GM23338 (cell line): ENCODE measurements around the gene CLDN2. TPM values are rescaled to one million over a fixed set of nuclear protein-coding genes. Genes with fewer than 3 reads are reported as not detected.

Experiments used
- ATAC-seq: fragments of 200-7000 bp; cut with Tn5 transposase; 3 replicates; pipeline ENCODE4 v1.9.1; 2020
- DNase-seq: peaks from one replicate; pipeline ENCODE4 v3.0.0-alpha.2; 2015; ENCODE audit warnings: low spot score
- H2AFZ ChIP-seq: fragments of 200-600 bp; sonication (generic); 2 replicates; pipeline ENCODE4 v1.8.0; 2016; ENCODE audit warnings: antibody characterized with exemption, mild to moderate bottlenecking, moderate library complexity
- H3F3A ChIP-seq: fragments of 200-600 bp; sonication (generic); replicated peaks from 2 replicates; pipeline ENCODE4 v1.8.0; 2017; ENCODE audit warnings: antibody characterized with exemption, mixed run types, low read depth
- H3K27ac ChIP-seq: fragments of 200-600 bp; sonication (generic); 2 replicates; pipeline ENCODE4 v1.6.1; 2016; ENCODE audit warnings: low read depth
- H3K27me3 ChIP-seq: fragments of 200-600 bp; sonication (generic); 2 replicates; pipeline ENCODE4 v1.8.0; 2016; ENCODE audit warnings: mild to moderate bottlenecking, mixed run types, moderate library complexity; ENCODE audit not compliant: insufficient read depth
- H3K36me3 ChIP-seq: fragments of 200-600 bp; sonication (generic); 2 replicates; pipeline ENCODE4 v1.8.0; 2016; ENCODE audit warnings: mild to moderate bottlenecking; ENCODE audit not compliant: insufficient read depth
- H3K4me1 ChIP-seq: fragments of 200-600 bp; sonication (generic); 2 replicates; pipeline ENCODE4 v1.8.0; 2016; ENCODE audit warnings: mild to moderate bottlenecking, moderate library complexity; ENCODE audit not compliant: insufficient read depth
- H3K4me2 ChIP-seq: fragments of 200-600 bp; sonication (generic); 2 replicates; pipeline ENCODE4 v1.7.1; 2017; ENCODE audit warnings: mixed run types
- H3K4me3 ChIP-seq: fragments of 200-600 bp; sonication (generic); 2 replicates; pipeline ENCODE4 v1.6.1; 2016; ENCODE audit warnings: mixed run types
- H3K79me2 ChIP-seq: fragments of 200-600 bp; sonication (generic); replicated peaks from 2 replicates; pipeline ENCODE4 v1.8.0; 2017; ENCODE audit warnings: mild to moderate bottlenecking; ENCODE audit not compliant: insufficient read depth
- H3K9me2 ChIP-seq: fragments of 200-600 bp; sonication (generic); 2 replicates; pipeline ENCODE4 v1.8.0; 2017; ENCODE audit not compliant: insufficient read depth
- H4K20me1 ChIP-seq: fragments of 200-600 bp; sonication (generic); replicated peaks from 2 replicates; pipeline ENCODE4 v1.8.0; 2017; ENCODE audit warnings: mild to moderate bottlenecking; ENCODE audit not compliant: insufficient read depth
- H3K27ac Mint-ChIP-seq: 2 replicates; pipeline ENCODE4 v1.8.0; 2020; ENCODE audit warnings: inconsistent platforms, mild to moderate bottlenecking, moderate library complexity, mixed read lengths
- H3K27me3 Mint-ChIP-seq: 3 replicates; pipeline ENCODE4 v1.8.0; 2022; ENCODE audit warnings: low read depth, mild to moderate bottlenecking, moderate library complexity, mixed read lengths, inconsistent platforms; ENCODE audit not compliant: insufficient read depth, poor library complexity
- H3K36me3 Mint-ChIP-seq: 3 replicates; pipeline ENCODE4 v1.8.0; 2021; ENCODE audit warnings: low read depth, mild to moderate bottlenecking, inconsistent platforms, moderate library complexity, mixed read lengths
- H3K4me1 Mint-ChIP-seq: 3 replicates; pipeline ENCODE4 v1.8.0; 2020; ENCODE audit warnings: mild to moderate bottlenecking, inconsistent platforms, mixed read lengths
- H3K4me3 Mint-ChIP-seq: 3 replicates; pipeline ENCODE4 v1.8.0; 2021; ENCODE audit warnings: moderate library complexity, mild to moderate bottlenecking, inconsistent platforms, mixed read lengths
- H3K9me3 Mint-ChIP-seq: 3 replicates; pipeline ENCODE4 v1.8.0; 2020; ENCODE audit warnings: moderate library complexity, mild to moderate bottlenecking, inconsistent platforms, mixed read lengths
- CREB1 ChIP-seq: fragments of 250-450 bp; sonication (Bioruptor Pico); IDR thresholded peaks from 2 replicates; pipeline ENCODE4 v1.5.0; 2020; ENCODE audit warnings: low read depth, mild to moderate bottlenecking, moderate library complexity
- CTCF ChIP-seq, 2 experiments: fragments of 200-600 bp in 1 of 2; sonication (generic) in 1 of 2; conservative IDR thresholded peaks; 2 replicates each; pipeline versions ENCODE4 v1.5.1 to v1.6.1; 2016 to 2017; ENCODE audit warnings: antibody characterized with exemption in 2 of 2, low read depth in 2 of 2, mild to moderate bottlenecking in 2 of 2, moderate library complexity in 1 of 2
- ETS1 ChIP-seq: IDR thresholded peaks from 2 replicates; pipeline ENCODE4 v1.6.1; 2016; ENCODE audit warnings: antibody characterized with exemption
- EZH2phosphoT487 ChIP-seq: fragments of 200-600 bp; sonication (generic); IDR thresholded peaks from one replicate; pipeline ENCODE4 v1.8.1; 2018; ENCODE audit warnings: antibody characterized with exemption; ENCODE audit not compliant: unreplicated experiment
- JUNB ChIP-seq: IDR thresholded peaks from one replicate; pipeline ENCODE4 v1.6.1; 2016; ENCODE audit warnings: antibody characterized with exemption; ENCODE audit not compliant: unreplicated experiment
- NANOG ChIP-seq: IDR thresholded peaks from 2 replicates; pipeline ENCODE4 v1.6.1; 2016; ENCODE audit warnings: antibody characterized with exemption, borderline replicate concordance
- POLR2AphosphoS5 ChIP-seq: IDR thresholded peaks from 2 replicates; pipeline ENCODE4 v1.6.1; 2016; ENCODE audit warnings: antibody characterized with exemption, low read depth
- STAT1 ChIP-seq: IDR thresholded peaks from one replicate; pipeline ENCODE4 v1.6.1; 2016; ENCODE audit warnings: antibody characterized with exemption; ENCODE audit not compliant: unreplicated experiment
- ZNF114 ChIP-seq: fragments of 250-450 bp; sonication (Bioruptor Pico); IDR thresholded peaks from 2 replicates; pipeline ENCODE4 v1.5.0; 2020; ENCODE audit warnings: mild to moderate bottlenecking, moderate library complexity
- ZNF331 ChIP-seq: fragments of 250-450 bp; sonication (Bioruptor Pico); IDR thresholded peaks from 2 replicates; pipeline ENCODE4 v1.5.0; 2020; ENCODE audit warnings: low read depth, mild to moderate bottlenecking, moderate library complexity
- ZNF462 ChIP-seq: fragments of 250-450 bp; sonication (Bioruptor Pico); IDR thresholded peaks from 2 replicates; pipeline ENCODE4 v1.5.0; 2020; ENCODE audit warnings: mild to moderate bottlenecking, moderate library complexity
- polyA plus RNA-seq: library from polyadenylated mRNA; unstranded; fragments of >200 nt; fragmentation: Nextera tagmentation; extraction: Ambion mirVana; gene quantifications from 2 replicates; pipeline ENCODE4 v1.2.1, GENCODE V29; 2016
- total RNA-seq: library from RNA; depleted of rRNA; stranded (reverse); fragments of >200 nt; shearing (Covaris generic); gene quantifications from 2 replicates; pipeline ENCODE4 v1.2.3, GENCODE V29; 2014

The CLDN2 gene
- total and polyA plus RNA-seq, 2 experiments from 2014 or later = not detected

DNA sequence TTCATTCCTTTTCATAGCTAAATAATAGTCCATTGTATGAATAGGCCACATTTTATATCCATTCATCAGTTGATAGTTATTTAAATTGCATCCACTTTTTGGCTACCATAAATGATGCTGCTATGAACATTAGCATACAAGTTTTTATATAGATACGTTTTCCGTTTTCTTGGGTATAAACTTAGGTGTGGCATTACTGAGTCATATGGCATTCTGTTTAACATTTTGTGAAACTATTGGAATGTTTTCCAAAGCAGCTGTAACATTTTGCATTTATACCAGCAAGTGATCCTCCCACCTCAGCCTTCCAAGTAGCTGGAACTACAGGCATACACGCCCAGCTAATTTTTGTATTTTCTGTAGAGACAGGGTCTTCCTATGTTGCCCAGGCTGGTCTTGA, 26.3 kb downstream of the CLDN2 start:
- H2AFZ ChIP-seq = no peak overlapping the region
- no peak overlapping the region for H3K4me2 ChIP-seq
- H3K4me3 Mint-ChIP-seq = no peak overlapping the region
- no peak for ATAC-seq
- no peak overlapping the region for H3K27ac Mint-ChIP-seq
- no peak overlapping the region for H3K4me3 ChIP-seq
- H3K9me3 Mint-ChIP-seq = no peaks in the 10 kb centered on the region
- DNase-seq = no peak
- no peaks in the 10 kb centered on the region for H3K27me3 Mint-ChIP-seq
- H3K27ac ChIP-seq = no peak overlapping the region
- H3F3A ChIP-seq = no peaks in the 10 kb centered on the region
- H3K27me3 ChIP-seq = no peaks in the 10 kb centered on the region
- no peaks in the 10 kb centered on the region for H3K36me3 ChIP-seq
- no peaks in the 10 kb centered on the region for H3K4me1 Mint-ChIP-seq
- H4K20me1 ChIP-seq = no peaks in the 10 kb centered on the region
- H3K9me2 ChIP-seq = no peaks in the 10 kb centered on the region
- H3K4me1 ChIP-seq = no peaks in the 10 kb centered on the region
- no peak for TF ChIP-seq ZNF462
- TF ChIP-seq ZNF331 (CRISPR knock-in tag) = no peak
- TF ChIP-seq CREB1 (CRISPR knock-in tag) = no peak
- no peak for TF ChIP-seq ETS1
- TF ChIP-seq JUNB = no peak
- no peak for TF ChIP-seq STAT1
- no peak for TF ChIP-seq ZNF114 (CRISPR knock-in tag)
- TF ChIP-seq EZH2phosphoT487 = no peak
- TF ChIP-seq POLR2AphosphoS5 = no peak
- no peak for TF ChIP-seq NANOG
- no peak for TF ChIP-seq CTCF (conservative IDR thresholded peaks at IDR 0.05; ENCODE audit: low read depth in 2 of 2)
- H3K79me2 ChIP-seq = no peaks in the 10 kb centered on the region
- peaks cover 3% of the 10 kb centered on the region; the same call in 1 of the 3 replicates for H3K36me3 Mint-ChIP-seq
